Dermis microvascular lymphatic vessel endothelial cell (primary cell): Measurements from ENCODE around the gene MYH13. TPM values are rescaled to one million over a fixed set of nuclear protein-coding genes. Genes with fewer than 3 reads are reported as not detected.

Experiments
- DNase-seq, 2 donors: peaks; one replicate each; pipeline versions ENCODE4 v3.0.0 to v3.0.0-alpha.2; 2010; ENCODE audit warnings: low read depth in 2 of 2
- total RNA-seq: library from RNA; depleted of rRNA; stranded (reverse); fragments of >200 nt; gene quantifications from 2 replicates; pipeline ENCODE4 v1.2.1, GENCODE V29; 2014

Gene MYH13
- total RNA-seq, 1 donor from 2014 or later = not detected

DNA sequence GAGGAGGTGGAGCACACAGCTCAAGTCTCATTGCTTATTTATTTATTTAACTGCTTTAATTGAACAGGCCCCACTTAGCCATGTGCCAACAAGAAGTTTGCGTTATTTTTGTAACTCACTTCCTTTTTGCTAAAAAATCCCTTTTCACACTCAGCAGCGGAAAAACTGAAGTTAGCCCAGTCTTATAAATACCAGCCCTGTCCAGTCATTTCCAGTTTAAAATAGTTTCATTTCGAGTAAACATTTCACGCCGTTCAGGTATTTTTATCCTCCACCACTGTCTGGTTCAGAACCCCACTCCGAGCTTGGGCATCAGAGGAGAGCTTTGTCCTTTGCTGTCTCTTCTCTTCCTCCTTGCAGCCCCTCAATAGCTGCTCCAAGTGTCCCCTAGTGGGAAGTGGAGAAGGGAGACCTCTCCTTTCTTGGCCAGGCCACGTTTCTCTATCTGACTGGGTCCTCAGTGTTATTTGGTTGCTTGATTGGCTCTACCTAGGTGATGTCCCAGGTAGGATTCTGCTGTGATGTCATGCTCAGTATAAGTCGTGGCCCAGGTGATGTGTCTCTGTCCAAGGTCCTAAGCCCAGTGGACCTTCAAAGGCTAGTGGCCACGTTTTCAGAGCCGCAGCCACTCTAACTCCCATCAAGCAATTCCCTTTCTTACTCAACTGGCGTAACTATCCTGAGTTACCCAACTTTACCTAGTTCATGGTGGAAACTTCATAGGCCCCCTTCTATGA, 121.4 kb downstream of the MYH13 start:
- DNase-seq = no peak

Other genes with a start within 250 kb of the MYH13 start
- 2.8 and 8.5 TPM in 2 replicates for gene GAS7, start 174.4 kb downstream of the MYH13 start, total RNA-seq
- not detected in 2 replicates for gene MYH8, start 48.9 kb upstream of the MYH13 start, total RNA-seq
- not detected in 2 replicates for gene MYH4, start 96.6 kb upstream of the MYH13 start, total RNA-seq
- not detected in 2 replicates for gene MYH1, start 145.5 kb upstream of the MYH13 start, total RNA-seq
- gene MYH2, start 176.7 kb upstream of the MYH13 start, total RNA-seq = not detected in 2 replicates